Stimulated activated CD4-positive, alpha-beta T cell treated with anti-CD3 and anti-CD28 coated beads, TNF-alpha, amount 100 ng/mL, for 24 hours (primary cell): ENCODE data around the gene SEH1L.

Source experiments
- DNase-seq, 3 experiments: peaks; one replicate each; pipeline ENCODE4 v3.0.0-alpha.2; 2020; ENCODE audit warnings: low read depth in 3 of 3

The SEH1L gene

GRCh38 chr18:13036622-13037320, 89.0 kb downstream of the SEH1L start:
- DNase-seq: no peak
